GM10847 (cell line): Measurements from ENCODE around the gene CLCF1.

ENCODE experiments used
- POLR2A ChIP-seq: IDR thresholded peaks from 2 replicates; pipeline ENCODE4 v1.6.1; 2011; ENCODE audit not compliant: insufficient read length; ENCODE audit errors: extremely low read depth

CLCF1 gene

GRCh38 chr11:67357831-67358670 is 15.3 kb downstream of the CLCF1 start:
- TF ChIP-seq POLR2A = no peak

GRCh38 chr11:67356864-67357561 is 16.4 kb downstream of the CLCF1 start:
- no peak for TF ChIP-seq POLR2A

GRCh38 chr11:67356387-67356863 is 17.0 kb downstream of the CLCF1 start:
- TF ChIP-seq POLR2A = no peak

GRCh38 chr11:67355794-67356386 is 17.5 kb downstream of the CLCF1 start:
- no peak for TF ChIP-seq POLR2A

- TF ChIP-seq POLR2A = no peak
Measured at GRCh38 chr11:67355023-67355793, 18.2 kb downstream of the CLCF1 start.

GRCh38 chr11:67354075-67355022 is 19.0 kb downstream of the CLCF1 start:
- TF ChIP-seq POLR2A = no peak

- TF ChIP-seq POLR2A = peak; percentile 88
Measured at GRCh38 chr11:67353317-67354074, 19.9 kb downstream of the CLCF1 start, which contains the start of gene POLD4. POLD4 (minus strand) TSS chr11:67353546; CDS start chr11:67353399, 147 bp downstream.

GRCh38 chr11:67352546-67353316 is 20.7 kb downstream of the CLCF1 start:
- no peak for TF ChIP-seq POLR2A

- TF ChIP-seq POLR2A = no peak
Measured at GRCh38 chr11:67351275-67352005, 22.0 kb downstream of the CLCF1 start.

- TF ChIP-seq POLR2A = no peak
Measured at GRCh38 chr11:67349928-67350465, 23.4 kb downstream of the CLCF1 start.

- TF ChIP-seq POLR2A = no peak
Measured at GRCh38 chr11:67349457-67349856, 23.9 kb downstream of the CLCF1 start.

GRCh38 chr11:67349036-67349435 is 24.4 kb downstream of the CLCF1 start:
- no peak for TF ChIP-seq POLR2A
